RWPE1 (cell line): ENCODE data around the gene RABGGTA.

Experiments used
- CTCF ChIA-PET: fragments of 350-600 bp; sonication (Branson Sonifier 250); formaldehyde crosslinking; extraction: SDS; loops from one replicate; lab custom pipeline; 2021; lab: Yijun Ruan, JAX
- POLR2A ChIA-PET: fragments of 400-600 bp; formaldehyde crosslinking; extraction: SDS; loops from one replicate; lab custom pipeline; 2020; ENCODE audit warnings: antibody characterized with exemption; ENCODE audit not compliant: low non-redundant PET; lab: Yijun Ruan, JAX
- DNase-seq: peaks from one replicate; pipeline ENCODE4 v3.0.0; 2012; ENCODE audit warnings: low spot score
- H3K27ac ChIP-seq: fragments of 450-650 bp; 2 replicates; pipeline ENCODE4 v1.5.1; 2017
- CTCF ChIP-seq: fragments of 450-650 bp; conservative IDR thresholded peaks from 2 replicates; pipeline ENCODE4 v1.5.1; 2017; ENCODE audit warnings: low read depth, mild to moderate bottlenecking

Gene RABGGTA

GRCh38 chr14:24310265-24310645 lies 38.9 kb upstream of the RABGGTA start:
- TF ChIP-seq CTCF, result no peak
- peak overlapping the region; percentile 98 for H3K27ac ChIP-seq
- DNase-seq, result no peak
- CTCF ChIA-PET, result interaction anchor here (0.7 to 2.8 kb wide), 6 partner anchors 10 to 126 kb away, joined by 3 to 11 read pairs (median 6); partner anchors contain the start of gene TINF2
- POLR2A ChIA-PET, result interaction anchor here (0.7 to 1.2 kb wide), 2 partner anchors 9 to 119 kb away, joined by 3 to 4 read pairs; partner anchors contain the start of genes CBLN3 and KHNYN

- POLR2A ChIA-PET, result interaction anchor here (0.7 to 1.2 kb wide), 2 partner anchors 8 to 120 kb away, joined by 3 to 4 read pairs; partner anchors contain the start of genes CBLN3 and KHNYN
- CTCF ChIA-PET, result interaction anchor here (0.6 to 2.8 kb wide), 9 partner anchors 9 to 126 kb away, joined by 3 to 12 read pairs (median 6); partner anchors contain the start of gene TINF2
- no peak for TF ChIP-seq CTCF
- peak; percentile 73 for DNase-seq
- peak within 1 kb of the TSS; percentile 98 for H3K27ac ChIP-seq
These were observed 38.3 kb upstream of the RABGGTA start, which contains the start of gene LTB4R2 for GRCh38 chr14:24309538-24310264. Gene LTB4R2 (plus strand): TSS chr14:24310140. CDS start chr14:24310665, 525 bp downstream.

GRCh38 chr14:24308342-24309124 lies 37.1 kb upstream of the RABGGTA start:
- POLR2A ChIA-PET, result interaction anchor here (0.7 to 0.9 kb wide), 2 partner anchors 66 to 77 kb away, joined by 3 read pairs; partner anchors contain the start of gene TINF2
- CTCF ChIA-PET, result interaction anchor here (0.6 to 2.8 kb wide), 20 partner anchors 9 to 1161 kb away, joined by 3 to 14 read pairs (median 3); partner anchors contain the start of genes DHRS1, NOP9 and TINF2
- peak overlapping the region; percentile 98 for H3K27ac ChIP-seq
- no peak for DNase-seq
- TF ChIP-seq CTCF, result peak; percentile 67

- peak; percentile 63 for DNase-seq
- TF ChIP-seq CTCF, result peak; percentile 93
- POLR2A ChIA-PET, result interaction anchor here (0.7 kb wide), 1 partner anchor 77 kb away, joined by 3 read pairs; no protein-coding TSS in a partner anchor
- peak within 1 kb of the TSS; percentile 98 for H3K27ac ChIP-seq
- CTCF ChIA-PET, result interaction anchor here (0.6 to 2.8 kb wide), 20 partner anchors 8 to 676 kb away, joined by 3 to 14 read pairs (median 3); partner anchors contain the start of genes DHRS1, NOP9 and TINF2
These were observed 36.4 kb upstream of the RABGGTA start, which contains the start of gene CIDEB for GRCh38 chr14:24307575-24308341. Gene CIDEB (minus strand): TSS chr14:24307977. CDS start chr14:24307858, 119 bp downstream.

GRCh38 chr14:24307156-24307574 lies 35.8 kb upstream of the RABGGTA start:
- DNase-seq, result no peak
- peak overlapping the region; percentile 98 for H3K27ac ChIP-seq
- ChIA-PET POLR2A (no interaction called here), CTCF (interaction anchor here (0.6 to 1.6 kb wide), 4 partner anchors 17 to 249 kb away, joined by 3 to 14 read pairs (median 4); partner anchors contain the start of gene TINF2)
- TF ChIP-seq CTCF, result no peak
